NB4 (cell line): ENCODE measurements around the gene AADACL2.

ENCODE experiments used
- DNase-seq: peaks from one replicate; pipeline ENCODE4 v3.0.0; 2010; ENCODE audit warnings: low read depth
- H3K4me3 ChIP-seq: one replicate; pipeline ENCODE4 v1.5.1; 2011; ENCODE audit warnings: mild to moderate bottlenecking, low read depth, low read length, moderate library complexity
- MYC ChIP-seq: IDR thresholded peaks from 2 replicates; pipeline ENCODE4 v1.6.1; 2011; ENCODE audit warnings: low read depth, low read length
- POLR2A ChIP-seq: IDR thresholded peaks from 2 replicates; pipeline ENCODE4 v1.6.1; 2011; ENCODE audit warnings: mild to moderate bottlenecking; ENCODE audit not compliant: insufficient read length; ENCODE audit errors: extremely low read depth
- TF ChIP-seq, protein P1 (sequence below): IDR thresholded peaks from one replicate; pipeline ENCODE4 v1.5.1; 2012; ENCODE audit warnings: low read depth, low read length
- TF ChIP-seq, protein P2 (sequence below): IDR thresholded peaks from 2 replicates; pipeline ENCODE4 v1.6.1; 2011; ENCODE audit warnings: low read depth, low read length

The AADACL2 gene

DNA sequence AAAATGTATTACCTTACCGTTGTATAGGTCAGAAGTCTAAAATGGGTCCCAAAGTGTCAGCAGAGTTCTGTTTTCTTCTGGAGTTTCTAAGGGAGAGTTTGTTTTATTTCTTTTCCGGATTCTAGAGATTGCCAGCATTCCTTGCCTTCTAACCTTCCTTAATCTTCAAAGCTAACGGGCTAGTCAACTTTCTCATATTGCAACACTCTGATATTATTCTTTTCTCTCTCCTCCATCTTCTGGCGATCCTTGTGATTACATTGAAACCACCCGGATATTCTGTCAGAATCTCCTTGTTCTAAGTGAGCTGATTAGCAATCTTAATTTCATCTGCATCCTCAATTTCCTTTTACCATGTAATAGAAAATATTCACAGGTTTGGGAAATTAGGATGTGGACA lies 36.2 kb upstream of the AADACL2 start:
- H3K4me3 ChIP-seq = no peak overlapping the region
- no peak for DNase-seq
- TF ChIP-seq, protein P1, sequence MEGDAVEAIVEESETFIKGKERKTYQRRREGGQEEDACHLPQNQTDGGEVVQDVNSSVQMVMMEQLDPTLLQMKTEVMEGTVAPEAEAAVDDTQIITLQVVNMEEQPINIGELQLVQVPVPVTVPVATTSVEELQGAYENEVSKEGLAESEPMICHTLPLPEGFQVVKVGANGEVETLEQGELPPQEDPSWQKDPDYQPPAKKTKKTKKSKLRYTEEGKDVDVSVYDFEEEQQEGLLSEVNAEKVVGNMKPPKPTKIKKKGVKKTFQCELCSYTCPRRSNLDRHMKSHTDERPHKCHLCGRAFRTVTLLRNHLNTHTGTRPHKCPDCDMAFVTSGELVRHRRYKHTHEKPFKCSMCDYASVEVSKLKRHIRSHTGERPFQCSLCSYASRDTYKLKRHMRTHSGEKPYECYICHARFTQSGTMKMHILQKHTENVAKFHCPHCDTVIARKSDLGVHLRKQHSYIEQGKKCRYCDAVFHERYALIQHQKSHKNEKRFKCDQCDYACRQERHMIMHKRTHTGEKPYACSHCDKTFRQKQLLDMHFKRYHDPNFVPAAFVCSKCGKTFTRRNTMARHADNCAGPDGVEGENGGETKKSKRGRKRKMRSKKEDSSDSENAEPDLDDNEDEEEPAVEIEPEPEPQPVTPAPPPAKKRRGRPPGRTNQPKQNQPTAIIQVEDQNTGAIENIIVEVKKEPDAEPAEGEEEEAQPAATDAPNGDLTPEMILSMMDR = no peak
- TF ChIP-seq, protein P2, sequence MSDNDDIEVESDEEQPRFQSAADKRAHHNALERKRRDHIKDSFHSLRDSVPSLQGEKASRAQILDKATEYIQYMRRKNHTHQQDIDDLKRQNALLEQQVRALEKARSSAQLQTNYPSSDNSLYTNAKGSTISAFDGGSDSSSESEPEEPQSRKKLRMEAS = no peak
- TF ChIP-seq POLR2A (no peak), MYC (no peak)

DNA sequence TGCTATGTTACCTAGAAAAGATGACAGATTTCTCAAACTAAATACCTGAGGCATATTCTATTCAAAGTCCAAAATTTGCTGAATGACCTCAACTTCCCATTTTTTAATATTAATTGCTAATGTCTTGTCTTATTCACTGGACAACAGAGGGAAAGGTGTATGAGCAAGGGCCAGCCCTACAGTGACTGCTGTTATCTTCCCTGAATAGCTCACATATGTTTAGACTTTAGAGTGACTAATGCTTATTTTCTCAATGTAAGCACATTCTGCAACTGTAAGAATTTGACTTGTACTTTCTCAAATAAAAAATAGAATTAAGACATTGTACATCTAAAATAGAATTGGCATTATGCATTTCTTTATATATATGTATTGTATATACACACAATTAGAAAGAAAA lies 26.5 kb upstream of the AADACL2 start:
- TF ChIP-seq, protein P2 = no peak
- no peak for TF ChIP-seq POLR2A
- no peak for TF ChIP-seq MYC
- TF ChIP-seq, protein P1 = no peak
- no peak for DNase-seq
- H3K4me3 ChIP-seq = no peak overlapping the region

DNA sequence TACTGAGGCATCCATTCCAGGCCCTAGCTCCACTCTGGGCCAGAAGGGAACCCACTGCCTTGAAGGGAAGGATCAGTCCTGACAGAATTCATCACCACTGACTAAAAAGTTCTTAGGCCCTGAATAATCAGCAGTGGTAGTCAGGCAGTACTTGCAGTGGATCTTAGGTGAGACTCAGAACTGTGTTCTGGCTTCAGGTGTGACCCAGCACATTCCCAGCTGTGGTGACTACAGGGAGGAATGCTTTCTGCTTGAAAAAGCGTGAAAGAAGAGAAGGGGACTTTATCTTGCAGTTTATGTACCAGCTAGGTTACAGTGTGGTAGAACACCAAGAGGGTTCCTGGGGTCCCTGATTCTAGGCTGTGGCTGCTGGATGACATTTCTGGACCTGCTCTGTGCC lies 24.9 kb upstream of the AADACL2 start:
- no peak overlapping the region for H3K4me3 ChIP-seq
- TF ChIP-seq, protein P2 = no peak
- TF ChIP-seq POLR2A (no peak), MYC (no peak)
- TF ChIP-seq, protein P1 = no peak
- no peak for DNase-seq

DNA sequence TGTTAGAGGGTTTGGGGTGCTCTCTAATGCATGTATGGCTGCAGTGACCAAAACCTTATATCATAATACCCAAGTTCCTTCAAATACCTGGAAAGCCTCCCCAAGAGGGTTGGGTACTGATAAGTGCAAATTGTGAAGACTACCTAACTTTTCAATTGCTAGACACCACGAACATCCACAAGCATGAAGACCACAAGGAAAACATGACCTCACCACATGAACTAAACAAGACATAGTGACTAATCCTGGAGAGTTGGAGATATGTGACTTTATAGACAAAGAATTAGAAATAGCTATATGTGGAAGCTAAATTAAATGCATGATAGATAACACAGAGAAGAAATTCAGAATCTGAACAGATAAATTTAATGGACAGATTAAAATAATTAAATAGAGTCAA lies 23.9 kb upstream of the AADACL2 start:
- no peak for DNase-seq
- no peak overlapping the region for H3K4me3 ChIP-seq
- TF ChIP-seq MYC (no peak), POLR2A (no peak)
- TF ChIP-seq, protein P1 = no peak
- TF ChIP-seq, protein P2 = no peak

DNA sequence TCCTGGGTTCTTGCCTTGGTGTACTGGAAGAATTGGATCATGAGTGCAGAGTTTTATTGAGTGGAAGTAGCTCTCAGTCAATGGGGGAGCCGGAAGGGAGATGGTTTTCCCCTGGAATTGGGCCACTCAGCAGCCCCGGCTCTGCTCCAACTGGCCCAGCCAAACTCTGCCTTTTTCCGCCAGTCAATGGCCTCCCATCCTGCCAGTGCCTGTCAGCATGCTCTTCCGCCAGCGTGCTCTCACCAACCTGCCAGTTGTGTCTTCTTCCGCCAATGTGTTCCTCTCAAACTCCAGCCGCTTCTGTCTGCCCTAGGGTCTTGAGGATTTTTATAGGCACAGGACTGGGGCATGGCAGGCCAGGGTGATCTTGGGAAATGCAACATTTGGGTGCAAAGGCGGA lies 12.4 kb upstream of the AADACL2 start:
- no peak for DNase-seq
- TF ChIP-seq POLR2A (no peak), MYC (no peak)
- TF ChIP-seq, protein P1 = no peak
- TF ChIP-seq, protein P2 = no peak
- no peak overlapping the region for H3K4me3 ChIP-seq

DNA sequence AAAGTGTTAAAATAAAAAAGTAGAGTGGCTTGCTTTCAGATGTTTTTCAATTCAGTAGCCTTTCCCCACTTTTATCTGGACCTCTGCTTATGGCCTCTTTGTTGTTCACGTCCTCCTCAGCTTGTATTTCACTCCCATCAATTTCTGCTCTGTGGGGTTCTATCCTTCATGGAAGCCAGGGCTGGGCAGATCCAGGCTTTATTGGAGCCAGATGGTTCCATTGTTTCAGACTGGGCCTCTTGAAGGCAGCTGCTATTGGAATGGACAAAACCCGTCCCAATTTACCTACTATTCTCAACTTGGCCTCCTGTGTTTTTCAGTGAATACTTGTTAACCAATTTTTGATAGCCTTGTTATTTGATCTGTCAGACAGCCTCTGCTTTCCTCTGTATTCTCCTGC lies 10.9 kb upstream of the AADACL2 start:
- no peak for DNase-seq
- TF ChIP-seq, protein P1 = no peak
- TF ChIP-seq, protein P2 = no peak
- TF ChIP-seq POLR2A (no peak), MYC (no peak)
- H3K4me3 ChIP-seq = no peak overlapping the region
